ENCODE results near the gene CSTF2.

The CSTF2 gene

DNA sequence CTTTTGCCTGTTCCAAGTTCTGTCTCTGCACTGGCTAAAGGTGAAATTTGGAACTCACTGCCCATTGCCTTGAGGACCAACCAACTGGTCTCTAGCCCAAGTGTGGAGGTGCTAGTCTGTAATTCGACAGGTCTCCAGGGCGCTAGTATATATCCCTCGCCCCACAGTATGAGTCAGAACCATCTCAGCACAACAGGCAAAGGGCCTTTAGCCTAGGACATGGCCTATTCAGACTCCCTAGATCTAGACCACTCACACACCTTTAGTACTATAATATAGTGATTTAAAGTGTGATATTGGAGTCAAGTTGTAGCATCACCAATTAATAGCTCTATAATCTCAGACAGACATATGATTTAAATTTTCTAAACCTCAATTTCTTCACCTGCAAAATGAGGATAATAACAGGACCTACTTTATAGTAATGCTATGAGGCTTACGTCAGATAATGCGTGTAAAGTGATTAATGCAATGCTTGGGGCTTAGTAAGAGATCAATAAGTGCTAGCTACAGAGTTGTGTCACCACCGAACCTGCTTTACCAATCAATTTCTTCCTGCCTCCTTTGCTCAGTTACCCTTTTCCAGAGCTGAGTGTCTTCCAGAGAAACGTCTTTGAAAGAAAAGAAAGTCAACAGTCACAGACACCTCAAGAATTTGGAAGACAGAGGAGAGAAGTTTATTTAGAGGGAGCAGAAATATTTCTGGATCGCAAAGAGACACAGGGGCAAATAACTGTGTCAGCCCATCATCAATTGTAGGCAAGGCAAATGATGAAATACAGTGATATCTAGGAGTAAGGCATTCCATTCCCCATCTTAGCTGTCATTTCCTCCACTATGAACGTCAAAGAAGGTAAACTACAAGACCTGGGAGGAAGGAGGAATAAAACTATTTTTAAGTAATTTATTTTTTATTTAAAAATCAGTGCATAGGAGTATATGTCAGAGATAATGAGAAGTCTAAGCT lies 51.7 kb downstream of the CSTF2 start:
- peak; percentile 12 for DNase-seq

DNA sequence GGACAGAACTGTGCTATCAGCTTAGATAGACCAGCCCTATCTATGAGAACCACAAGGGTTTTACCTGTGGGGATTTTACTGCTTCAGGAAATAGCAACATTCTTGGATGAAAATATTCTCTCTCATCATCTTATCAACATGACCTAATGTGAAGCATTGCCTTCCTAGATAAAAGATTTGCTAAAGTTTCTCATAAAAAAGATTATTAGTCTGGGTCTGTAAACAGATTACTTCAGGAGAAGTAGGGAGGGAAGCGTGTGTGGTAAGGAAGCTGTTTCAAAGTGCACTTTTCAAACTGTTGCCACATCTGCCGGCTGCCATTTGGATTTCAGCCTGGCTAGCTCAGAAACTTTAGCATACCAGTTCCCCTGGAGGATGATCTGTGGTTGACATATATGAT lies 54.1 kb downstream of the CSTF2 start, which contains the start of gene NOX1:
NOX1 (minus strand) TSS at position 35 of the 400 bp plus-strand sequence. CDS start 220 bp downstream, outside the sequence.
- DNase-seq = no peak

DNA sequence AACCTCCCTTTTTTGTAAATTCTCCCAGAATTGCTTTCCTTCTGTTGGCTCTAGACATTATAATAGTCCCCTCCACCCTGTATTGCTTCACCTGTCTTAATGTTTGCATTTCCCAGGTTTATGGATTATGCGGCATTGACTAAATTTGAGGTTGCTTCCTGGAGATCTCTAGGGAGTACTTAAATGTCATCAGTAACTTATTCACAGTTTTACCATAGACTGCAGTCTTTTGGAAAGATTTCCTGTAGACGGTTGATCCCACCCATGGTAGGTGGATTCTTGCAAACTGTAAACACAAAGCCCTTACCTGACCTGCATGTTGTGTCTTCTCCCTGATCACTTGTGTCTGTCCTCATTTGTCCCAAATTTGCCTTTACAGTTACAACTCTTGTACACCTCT lies 60.2 kb downstream of the CSTF2 start:
- DNase-seq = no peak

DNA sequence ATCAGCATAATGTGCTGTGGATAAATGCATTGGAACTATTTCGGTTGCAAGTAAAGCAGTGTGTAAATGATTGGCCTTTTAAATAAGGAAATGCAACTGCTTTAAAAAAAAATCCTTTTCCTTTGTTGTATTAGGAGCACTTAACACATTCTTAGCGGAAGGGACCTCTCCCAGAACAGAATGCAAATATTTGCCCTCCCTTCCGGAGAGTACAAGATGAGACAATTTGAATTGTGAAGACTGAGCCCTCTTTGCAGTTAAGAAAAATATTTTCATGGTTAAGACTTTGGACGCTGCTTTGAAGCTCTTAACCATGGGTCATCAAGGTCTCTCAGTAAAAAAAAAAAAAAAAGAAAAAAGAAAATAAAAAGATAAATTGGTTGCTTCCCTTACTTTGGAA lies 63.5 kb downstream of the CSTF2 start:
- DNase-seq = no peak
